ENCODE data around the gene IGLL5.
"Not testable (repeated sequence)": the region's sequence is repeated elsewhere in the genome, so short reads cannot be mapped to it uniquely, and the experiment has no call there.

- not testable (repeated sequence) for TF ChIP-seq ZNF777 (tag by site-specific recombination; IDR thresholded peaks at IDR 0.05; ENCODE audit: borderline replicate concordance); CTCF (tag by site-specific recombination; IDR thresholded peaks at IDR 0.05); YY1 (tag by site-specific recombination; IDR thresholded peaks at IDR 0.05); KLF17 (tag by site-specific recombination; IDR thresholded peaks at IDR 0.05)
Observed at GRCh38 chr22:22900527-22901205, 13.1 kb downstream of the IGLL5 start.
